Measurements from ENCODE around the gene FZD8. TPM values are rescaled to one million over a fixed set of nuclear protein-coding genes. Genes with fewer than 3 reads are reported as not detected.

The FZD8 gene
- total and polyA plus RNA-seq, 2 donors (not counting 1 experiment from before 2014, with no cell fraction given) = 0.76 to 1.7 TPM

DNA sequence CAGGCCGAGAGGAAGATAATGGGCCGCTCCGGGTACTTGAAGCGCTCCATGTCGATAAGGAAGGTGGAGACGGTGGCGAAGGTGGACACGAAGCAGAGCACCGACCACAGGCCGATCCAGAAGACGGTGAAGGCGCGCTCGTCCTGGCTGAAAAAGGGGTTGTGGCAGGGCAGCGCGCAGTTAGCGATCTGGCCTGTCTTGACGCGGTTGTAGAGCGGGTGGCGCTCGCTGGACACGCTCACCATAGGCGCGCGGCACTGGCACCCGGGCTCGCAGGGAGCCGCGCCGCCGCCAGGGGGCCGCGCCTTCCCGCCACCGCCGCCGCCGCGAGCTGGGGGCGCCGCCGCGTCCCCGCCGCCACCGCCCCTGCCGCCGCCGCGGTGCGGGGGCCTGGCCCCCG lies 1.6 kb downstream of the FZD8 start:
- under 1% methylated on average over 53 of the region's 53 CpGs for WGBS (ENCODE audit: insufficient coverage)
- ChIA-PET POLR2A (no interaction called here), CTCF (no interaction called here)
- Histone ChIP-seq H3K27ac (ENCODE audit: low read length in 2 of 2) (no peak overlapping the region), H3K9ac (ENCODE audit: low read length) (no peak overlapping the region), H2AFZ (ENCODE audit: insufficient read depth, low read depth, low read length, poor library complexity, severe bottlenecking) (peak overlapping the region; percentile 59), H3K4me2 (replicated peaks; ENCODE audit: low read depth, low read length, poor library complexity, severe bottlenecking) (peak overlapping the region; percentile 83), H3K79me2 (ENCODE audit: control insufficient read depth, insufficient read depth, low read length) (no peaks in the 10 kb centered on the region), H3K4me1 (ENCODE audit: control insufficient read depth in 2 of 2, insufficient read depth in 2 of 2, low read length in 2 of 2) (peaks cover 27 to 31% of the 10 kb centered on the region in 2 donors), H3K9me3 (ENCODE audit: control extremely low read depth in 1 of 3, control insufficient read depth in 2 of 3, insufficient read depth in 1 of 3, low read length in 2 of 3) (peaks cover 0 to 9% (median 0%) of the 10 kb centered on the region in 3 donors), H4K20me1 (ENCODE audit: control insufficient read depth, insufficient read depth, low read length, poor library complexity, severe bottlenecking) (no peaks in the 10 kb centered on the region), H3K36me3 (replicated peaks in 1 of 2; ENCODE audit: control extremely low read depth in 1 of 2, control insufficient read depth in 1 of 2, extremely low read depth in 1 of 2, insufficient read depth in 2 of 2, low read length in 1 of 2) (no peaks in the 10 kb centered on the region), H3K4me3 (ENCODE audit: control extremely low read depth in 1 of 5, extremely low read depth in 1 of 5, insufficient read depth in 1 of 5, low read depth in 2 of 5, low read length in 4 of 5) (peak overlapping the region in 3 of 5 experiments; percentile 20 to 46 (median 45)), H3K27me3 (replicated peaks in 1 of 4; ENCODE audit: control extremely low read depth in 1 of 4, control insufficient read depth in 3 of 4, insufficient read depth in 4 of 4, low read length in 3 of 4) (peaks cover 0 to 57% (median 30%) of the 10 kb centered on the region in 4 experiments)
- no peak for TF ChIP-seq EZH2 (IDR thresholded peaks at IDR 0.05; ENCODE audit: borderline replicate concordance, insufficient read depth, low read depth, low read length, poor library complexity, severe bottlenecking)
- TF ChIP-seq, protein P1, sequence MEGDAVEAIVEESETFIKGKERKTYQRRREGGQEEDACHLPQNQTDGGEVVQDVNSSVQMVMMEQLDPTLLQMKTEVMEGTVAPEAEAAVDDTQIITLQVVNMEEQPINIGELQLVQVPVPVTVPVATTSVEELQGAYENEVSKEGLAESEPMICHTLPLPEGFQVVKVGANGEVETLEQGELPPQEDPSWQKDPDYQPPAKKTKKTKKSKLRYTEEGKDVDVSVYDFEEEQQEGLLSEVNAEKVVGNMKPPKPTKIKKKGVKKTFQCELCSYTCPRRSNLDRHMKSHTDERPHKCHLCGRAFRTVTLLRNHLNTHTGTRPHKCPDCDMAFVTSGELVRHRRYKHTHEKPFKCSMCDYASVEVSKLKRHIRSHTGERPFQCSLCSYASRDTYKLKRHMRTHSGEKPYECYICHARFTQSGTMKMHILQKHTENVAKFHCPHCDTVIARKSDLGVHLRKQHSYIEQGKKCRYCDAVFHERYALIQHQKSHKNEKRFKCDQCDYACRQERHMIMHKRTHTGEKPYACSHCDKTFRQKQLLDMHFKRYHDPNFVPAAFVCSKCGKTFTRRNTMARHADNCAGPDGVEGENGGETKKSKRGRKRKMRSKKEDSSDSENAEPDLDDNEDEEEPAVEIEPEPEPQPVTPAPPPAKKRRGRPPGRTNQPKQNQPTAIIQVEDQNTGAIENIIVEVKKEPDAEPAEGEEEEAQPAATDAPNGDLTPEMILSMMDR (IDR thresholded peaks at IDR 0.05) = peak; percentile 21
- peaks cover 37% of the 10 kb centered on the region for H3K4me1 Mint-ChIP-seq
- intact Hi-C loops (cut with micrococcal nuclease) = loop anchor here (5.0 kb wide), 2 partner anchors 303 to 513 kb away; partner anchors contain the start of genes CCNY and CREM
- H3K27me3 Mint-ChIP-seq = peaks cover 44% of the 10 kb centered on the region
- DNase-seq = peak; percentile 71
- peak overlapping the region; percentile 50 for H3K27ac Mint-ChIP-seq
- no peaks in the 10 kb centered on the region for H3K9me3 Mint-ChIP-seq (ENCODE audit: insufficient read depth)
- H3K4me3 Mint-ChIP-seq = peak overlapping the region; percentile 92
- ATAC-seq (ENCODE audit: low read depth) = peak; percentile 40

- Histone ChIP-seq H3K79me2 (ENCODE audit: control insufficient read depth, insufficient read depth, low read length) (no peaks in the 10 kb centered on the region), H2AFZ (ENCODE audit: insufficient read depth, low read depth, low read length, poor library complexity, severe bottlenecking) (peak overlapping the region; percentile 59), H3K4me3 (ENCODE audit: control extremely low read depth in 1 of 5, extremely low read depth in 1 of 5, insufficient read depth in 1 of 5, low read depth in 2 of 5, low read length in 4 of 5) (peak overlapping the region in 2 of 5 experiments; percentile 45 to 46), H3K9me3 (ENCODE audit: control extremely low read depth in 1 of 3, control insufficient read depth in 2 of 3, insufficient read depth in 1 of 3, low read length in 2 of 3) (peaks cover 0 to 9% (median 0%) of the 10 kb centered on the region in 3 donors), H4K20me1 (ENCODE audit: control insufficient read depth, insufficient read depth, low read length, poor library complexity, severe bottlenecking) (no peaks in the 10 kb centered on the region), H3K9ac (ENCODE audit: low read length) (no peak overlapping the region), H3K36me3 (replicated peaks in 1 of 2; ENCODE audit: control extremely low read depth in 1 of 2, control insufficient read depth in 1 of 2, extremely low read depth in 1 of 2, insufficient read depth in 2 of 2, low read length in 1 of 2) (no peaks in the 10 kb centered on the region), H3K4me2 (replicated peaks; ENCODE audit: low read depth, low read length, poor library complexity, severe bottlenecking) (peak overlapping the region; percentile 83), H3K27me3 (replicated peaks in 1 of 4; ENCODE audit: control extremely low read depth in 1 of 4, control insufficient read depth in 3 of 4, insufficient read depth in 4 of 4, low read length in 3 of 4) (peaks cover 0 to 59% (median 30%) of the 10 kb centered on the region in 4 experiments), H3K27ac (ENCODE audit: low read length in 2 of 2) (no peak overlapping the region), H3K4me1 (ENCODE audit: control insufficient read depth in 2 of 2, insufficient read depth in 2 of 2, low read length in 2 of 2) (peaks cover 27 to 33% of the 10 kb centered on the region in 2 donors)
- peak; percentile 61 for TF ChIP-seq EZH2 (IDR thresholded peaks at IDR 0.05; ENCODE audit: borderline replicate concordance, insufficient read depth, low read depth, low read length, poor library complexity, severe bottlenecking)
- TF ChIP-seq, protein P1 (IDR thresholded peaks at IDR 0.05) = no peak
- Mint-ChIP-seq H3K9me3 (ENCODE audit: insufficient read depth) (no peaks in the 10 kb centered on the region), H3K27ac (no peak overlapping the region), H3K4me1 (peaks cover 37% of the 10 kb centered on the region), H3K27me3 (peaks cover 46% of the 10 kb centered on the region), H3K4me3 (peak overlapping the region; percentile 92)
- DNase-seq (peak; percentile 38), ATAC-seq (ENCODE audit: low read depth) (no peak)
- POLR2A ChIA-PET = no interaction called here
- CTCF ChIA-PET = no interaction called here
- 9% methylated on average over 83 of the region's 83 CpGs for WGBS (ENCODE audit: insufficient coverage)
- intact Hi-C loops (cut with micrococcal nuclease) = loop anchor here (5.0 kb wide), 2 partner anchors 303 to 513 kb away; partner anchors contain the start of genes CCNY and CREM
Measured at GRCh38 chr10:35639728-35640401, 2.2 kb downstream of the FZD8 start.

Measured in B cell (primary cell).